SH-SY5Y (cell line): Measurements from ENCODE around the gene NOS3.

Source experiments
- GATA2 ChIP-seq: IDR thresholded peaks from 2 replicates; pipeline ENCODE4 v1.6.1; 2011; ENCODE audit warnings: mild to moderate bottlenecking, low read depth, low read length
- GATA3 ChIP-seq: IDR thresholded peaks from 2 replicates; pipeline ENCODE4 v1.6.1; 2011; ENCODE audit warnings: low read depth, mild to moderate bottlenecking, low read length, moderate library complexity

NOS3 gene

DNA sequence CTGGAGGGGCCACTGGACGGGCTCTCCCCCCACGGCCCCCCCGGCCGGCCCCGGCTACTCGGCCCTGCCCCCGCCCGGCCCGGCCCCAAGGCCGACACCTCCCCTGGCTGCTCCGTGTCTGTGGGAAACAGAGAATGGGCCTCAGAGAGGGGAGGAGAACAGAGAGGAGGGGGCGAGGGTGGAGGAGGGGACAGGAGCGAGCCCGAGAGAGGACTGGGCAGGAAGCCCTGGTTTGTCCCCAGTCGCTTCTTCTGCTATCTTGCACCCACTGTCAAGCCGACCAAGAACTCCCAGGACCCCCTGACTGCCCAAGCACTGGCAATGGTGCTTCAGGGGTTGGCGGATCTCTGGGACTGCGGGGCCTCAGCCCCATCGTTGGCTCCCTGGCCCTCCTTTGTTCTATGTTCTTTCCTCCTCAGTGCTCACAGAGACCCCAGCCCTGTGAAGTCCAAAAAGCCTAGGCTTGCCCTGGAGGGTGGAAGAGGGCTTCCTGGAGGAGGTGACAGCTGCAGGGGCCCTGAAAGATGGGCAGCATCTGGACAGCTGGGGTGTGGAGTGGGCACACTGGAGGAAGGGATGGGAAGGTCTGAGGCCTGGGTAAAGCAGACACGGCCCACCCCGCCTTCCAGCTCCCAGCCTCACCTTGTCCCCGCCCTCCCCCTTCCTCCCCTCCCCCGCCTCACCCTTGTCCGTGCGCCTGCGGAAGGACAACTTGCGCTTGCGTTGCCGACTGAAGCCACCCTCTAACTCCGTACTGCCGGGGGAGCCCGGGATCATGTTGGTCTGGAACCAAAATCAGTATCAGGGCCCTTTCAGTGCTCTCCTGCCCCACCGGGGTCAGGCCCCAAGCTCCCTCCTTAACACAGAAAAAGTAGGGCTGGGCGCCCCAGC is 42.8 kb upstream of the NOS3 start:
- TF ChIP-seq GATA3: no peak
- TF ChIP-seq GATA2: no peak

DNA sequence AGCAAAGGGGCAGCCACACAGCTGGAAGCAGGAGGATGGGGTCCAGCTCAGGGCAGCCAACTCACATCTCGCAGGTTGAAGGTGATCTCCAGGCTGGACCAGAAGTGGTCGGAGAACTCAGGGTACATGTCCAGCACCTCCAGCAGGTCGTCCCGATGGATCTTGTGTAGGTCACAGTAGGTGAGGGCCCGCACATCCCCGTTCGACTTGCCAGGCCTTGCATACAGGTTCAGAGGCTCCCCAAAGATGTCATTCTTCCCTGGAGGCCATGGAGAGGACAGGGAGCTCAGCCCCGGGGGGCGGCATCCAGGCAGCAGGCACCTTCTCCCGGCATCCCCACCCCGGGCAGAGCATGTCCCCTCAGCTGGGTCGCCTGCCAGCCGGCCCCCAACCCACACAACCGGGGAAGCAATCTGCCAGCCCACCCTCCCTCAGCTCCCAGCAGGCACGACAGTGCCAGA is 42.0 kb upstream of the NOS3 start:
- no peak for TF ChIP-seq GATA3
- TF ChIP-seq GATA2: no peak

DNA sequence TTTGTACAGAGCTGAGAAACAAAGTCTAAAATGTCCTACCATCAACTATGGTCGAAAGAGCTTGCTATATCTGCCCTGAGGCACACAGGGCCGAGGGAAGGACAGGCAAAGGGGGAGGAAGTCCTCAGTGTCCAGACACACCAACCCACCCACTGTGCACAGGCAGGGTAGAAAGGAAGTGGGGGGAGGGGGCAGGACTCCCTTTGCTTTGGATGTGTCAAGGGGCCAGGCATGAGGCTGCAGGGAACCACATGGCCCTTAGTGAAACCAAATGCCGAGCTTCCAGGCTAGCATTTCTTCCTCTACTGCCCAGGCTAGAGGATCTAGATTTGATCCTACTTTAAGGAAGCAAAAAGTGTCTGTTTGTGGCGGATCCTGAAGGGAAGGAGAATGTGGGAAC is 41.3 kb upstream of the NOS3 start:
- TF ChIP-seq GATA2: no peak
- TF ChIP-seq GATA3: no peak

DNA sequence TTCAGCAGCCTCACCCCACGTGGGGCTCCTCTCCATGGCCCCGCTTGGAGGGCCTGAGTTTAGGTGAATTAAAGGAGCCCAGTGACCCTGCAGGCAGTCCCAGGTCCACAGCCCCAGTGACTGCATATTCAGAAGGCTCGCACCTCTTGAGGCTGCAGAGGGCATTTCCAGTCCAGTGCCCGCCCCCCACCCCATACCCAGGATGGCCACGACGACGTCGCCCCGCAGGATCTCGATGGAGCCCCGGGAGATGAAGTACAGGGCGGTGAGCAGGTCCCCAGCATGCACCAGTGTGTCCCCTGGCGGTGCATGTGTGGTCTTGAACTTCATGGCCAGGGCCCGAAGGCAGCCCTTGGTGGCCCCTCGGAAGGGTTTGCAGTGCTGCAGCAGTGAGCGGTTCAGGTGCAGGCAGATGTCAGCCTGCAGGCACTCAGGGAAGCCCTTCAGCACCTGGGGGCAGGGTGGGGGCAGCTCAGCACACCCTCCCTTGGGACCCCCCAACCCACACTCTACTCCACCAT is 40.8 kb upstream of the NOS3 start:
- TF ChIP-seq GATA3: no peak
- no peak for TF ChIP-seq GATA2

DNA sequence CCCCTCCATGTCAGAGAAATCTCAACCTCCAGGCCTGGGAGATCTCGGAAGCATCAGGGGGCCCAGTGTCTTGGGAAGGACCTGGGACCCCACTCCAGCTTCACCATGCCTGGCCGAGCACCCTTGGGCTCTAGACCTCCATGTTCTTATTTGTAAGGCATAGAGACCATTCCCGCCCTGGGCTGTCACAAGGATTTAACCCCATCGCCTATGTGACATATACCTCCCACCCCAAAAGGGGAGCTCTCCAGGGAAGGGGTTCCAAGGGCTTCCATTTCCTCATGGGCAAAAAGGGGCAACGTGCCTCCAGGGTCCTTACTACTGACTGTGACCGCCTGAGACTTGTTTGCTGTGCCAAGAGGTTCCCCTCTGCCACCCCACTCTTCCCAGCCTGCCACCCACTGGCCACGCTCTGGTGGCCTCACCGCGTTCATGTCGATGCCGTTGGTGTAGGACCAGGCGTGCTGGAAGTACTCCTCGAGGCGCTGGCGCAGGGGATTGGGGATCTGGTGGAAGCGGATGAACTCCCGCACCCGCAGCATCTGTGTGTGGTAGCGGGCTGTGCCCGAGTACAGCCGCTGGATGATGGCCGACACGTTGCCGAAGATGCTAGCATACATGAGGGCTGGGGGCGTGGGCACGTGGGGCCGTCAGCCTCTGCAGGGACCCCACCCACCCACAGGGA is 40.2 kb upstream of the NOS3 start:
- TF ChIP-seq GATA3 (no peak), GATA2 (no peak)

DNA sequence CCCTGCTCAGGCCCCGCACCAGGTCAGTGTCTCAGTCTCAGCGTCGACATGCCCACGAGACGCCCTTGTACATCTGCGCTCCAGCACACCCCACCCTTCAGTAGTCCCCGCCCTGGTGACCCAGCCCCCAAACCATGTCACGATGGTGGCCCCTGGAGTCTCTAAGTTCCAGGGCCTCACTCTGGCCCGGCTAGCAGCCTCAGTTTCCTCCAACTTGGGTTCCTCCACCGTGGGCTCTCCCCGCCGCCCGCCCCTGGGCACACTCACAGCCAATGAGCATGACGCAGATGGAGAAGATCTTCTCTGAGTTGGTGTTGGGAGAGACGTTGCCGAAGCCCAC is 39.7 kb upstream of the NOS3 start:
- no peak for TF ChIP-seq GATA3
- no peak for TF ChIP-seq GATA2

DNA sequence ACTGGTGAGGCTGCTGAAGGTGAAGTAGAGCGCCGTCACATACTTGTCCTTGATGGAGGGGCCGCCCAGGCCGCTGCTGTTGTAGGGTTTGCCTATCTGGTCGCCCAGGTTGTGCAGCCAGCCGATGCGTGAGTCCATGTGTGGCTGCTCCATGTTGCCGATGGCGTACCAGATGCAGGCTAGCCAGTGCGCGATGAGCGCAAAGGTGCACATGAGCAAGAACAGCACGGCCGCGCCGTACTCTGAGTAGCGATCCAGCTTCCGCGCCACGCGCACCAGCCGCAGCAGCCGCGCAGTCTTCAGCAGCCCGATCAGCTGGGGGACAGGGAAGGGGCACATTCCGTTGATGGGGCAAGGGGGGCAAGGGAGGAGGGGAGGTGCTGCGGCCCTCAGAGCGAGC is 39.3 kb upstream of the NOS3 start:
- TF ChIP-seq GATA2 (no peak), GATA3 (no peak)

DNA sequence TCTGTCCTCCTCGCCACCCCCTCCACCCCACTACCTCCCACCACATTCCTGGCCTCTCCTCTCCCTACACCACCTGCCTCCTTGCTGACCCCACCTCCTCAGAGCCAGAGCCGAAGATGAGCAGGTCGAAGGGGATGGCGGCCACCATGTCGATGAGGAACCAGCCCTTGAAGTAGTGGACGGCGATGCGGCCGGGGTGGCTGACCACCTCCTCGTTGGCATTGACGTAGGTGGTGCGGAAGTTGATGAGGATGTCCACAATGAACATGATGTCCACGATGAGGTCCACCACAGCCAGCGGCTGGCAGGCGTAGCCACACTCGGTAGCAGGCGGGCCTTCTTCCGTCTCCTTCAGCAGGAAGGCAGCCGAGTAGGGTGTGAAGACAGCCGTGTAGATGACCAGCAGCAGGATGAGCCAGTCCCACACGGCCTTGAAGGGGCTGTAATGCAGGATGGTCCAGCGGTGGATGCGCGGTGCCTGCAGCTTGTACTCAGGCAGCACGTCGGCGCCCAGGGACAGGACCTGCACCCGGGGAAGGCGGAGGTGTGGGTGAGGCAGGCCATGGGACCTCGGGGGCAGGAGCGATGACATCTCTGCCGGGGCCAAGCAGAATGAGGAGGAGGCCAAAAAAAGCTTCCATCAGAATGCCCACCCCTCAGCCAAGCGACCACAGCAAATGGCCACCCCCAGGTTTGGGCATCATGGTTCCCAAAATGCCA is 38.3 kb upstream of the NOS3 start:
- TF ChIP-seq GATA2: no peak
- no peak for TF ChIP-seq GATA3

DNA sequence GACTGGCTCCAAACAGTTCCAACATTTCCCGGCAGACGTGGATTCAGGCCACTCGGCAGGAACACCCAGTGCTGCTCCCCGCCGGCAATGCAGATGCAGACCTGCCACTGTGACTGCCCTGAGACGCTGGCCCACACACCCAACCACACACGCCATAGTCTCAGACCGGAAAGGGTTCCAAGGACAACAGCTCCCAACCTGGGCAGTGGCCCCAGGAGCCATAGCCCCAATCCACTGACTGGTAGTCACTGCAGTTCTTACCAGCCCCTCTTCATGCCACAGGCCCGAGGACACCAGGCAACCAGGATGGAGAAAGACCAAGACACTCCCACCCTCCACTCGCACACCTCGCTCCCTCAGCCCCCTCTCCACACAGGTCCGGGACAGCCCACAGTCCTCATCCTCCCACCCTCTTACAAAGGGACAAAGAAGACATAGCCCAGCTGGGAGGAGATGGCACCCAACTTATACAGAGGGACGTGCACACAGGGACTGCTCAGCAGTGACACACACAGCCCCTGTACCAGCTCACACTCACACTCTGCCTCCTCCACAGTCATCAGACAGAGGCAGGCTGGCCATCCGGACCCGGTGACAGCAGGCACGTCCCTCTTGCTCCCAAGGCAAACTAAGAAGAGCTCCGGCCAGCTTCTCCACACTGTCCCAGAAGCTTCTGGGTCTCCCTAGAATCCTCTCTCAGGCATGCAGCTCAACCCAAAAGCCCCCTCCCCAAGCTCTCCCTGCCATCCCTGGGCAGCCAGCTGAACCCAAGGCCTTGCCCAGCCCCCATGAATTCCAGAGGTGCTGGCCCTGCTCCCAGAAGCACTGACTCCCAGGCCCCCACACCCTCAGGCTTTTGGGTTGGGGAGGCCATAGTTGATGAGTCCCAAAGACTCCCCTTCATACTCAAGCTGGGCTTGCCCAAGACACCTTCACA is 37.5 kb upstream of the NOS3 start:
- no peak for TF ChIP-seq GATA3
- TF ChIP-seq GATA2: no peak

DNA sequence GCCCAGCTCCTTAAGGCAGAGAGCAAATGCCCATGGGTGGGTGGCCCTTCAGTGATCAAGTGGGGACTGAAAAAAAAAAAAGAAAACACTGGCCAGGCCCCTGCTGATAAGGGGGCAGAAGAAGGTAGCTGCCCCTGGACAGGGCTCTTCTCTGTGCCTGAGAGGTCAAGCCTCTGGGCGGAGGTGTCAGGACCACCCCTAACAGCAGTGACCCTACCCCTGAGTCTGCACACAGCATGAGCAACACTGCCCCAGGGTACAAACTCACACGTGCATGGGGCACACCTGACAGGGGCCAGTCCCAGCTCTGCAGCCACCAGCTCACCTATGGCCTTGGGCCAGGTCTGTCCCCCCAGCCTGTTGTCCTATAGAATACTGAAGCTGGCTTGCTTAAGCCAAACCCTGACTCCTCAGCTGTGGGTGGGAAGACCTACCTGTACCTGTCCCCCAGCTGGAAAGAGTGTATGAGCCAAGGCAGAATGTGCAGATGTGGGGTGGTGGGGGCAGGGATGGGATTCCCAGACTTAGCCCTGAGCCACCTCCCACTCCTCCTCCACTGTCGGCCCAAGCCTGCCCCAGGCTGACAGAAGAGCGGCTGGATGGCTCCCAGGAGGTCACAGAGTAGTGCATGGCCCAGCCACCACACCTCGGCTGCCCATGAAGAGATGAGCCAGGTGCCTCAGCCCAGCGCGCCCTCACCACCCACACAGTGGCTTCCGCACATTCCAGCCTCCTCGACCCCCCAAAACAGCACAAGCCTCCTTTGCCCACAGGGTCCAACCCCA is 36.4 kb upstream of the NOS3 start:
- TF ChIP-seq GATA3 (no peak), GATA2 (no peak)

DNA sequence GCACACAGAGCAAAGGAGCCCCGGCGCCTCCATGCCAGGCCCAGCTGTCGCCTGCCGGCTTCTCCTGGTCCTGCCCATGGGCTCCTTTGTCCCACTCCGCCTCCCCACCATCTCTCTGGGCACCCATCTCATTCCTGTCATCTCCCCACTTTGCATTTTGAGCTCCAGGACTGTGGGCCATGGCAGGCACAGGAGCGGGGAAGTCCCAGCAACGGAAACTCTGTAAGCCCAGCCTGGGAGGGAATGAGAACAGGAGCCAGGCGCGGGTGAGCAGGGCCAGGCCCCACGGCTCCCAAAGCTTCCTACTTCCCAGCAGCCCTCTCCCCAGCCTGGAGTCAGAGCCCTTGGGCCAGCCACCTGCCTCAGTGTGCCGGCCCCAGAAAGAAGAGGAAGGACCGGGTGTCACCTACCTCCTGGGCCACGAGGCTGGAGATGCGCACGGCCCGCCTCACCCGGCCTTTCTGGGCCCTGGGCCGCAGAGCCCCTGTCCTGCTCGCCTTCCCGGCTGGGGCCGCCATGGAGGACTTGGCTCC is 35.8 kb upstream of the NOS3 start:
- TF ChIP-seq GATA3: no peak
- no peak for TF ChIP-seq GATA2
